ENCODE measurements around the gene SKIL. TPM values are rescaled to one million over a fixed set of nuclear protein-coding genes. Genes with fewer than 3 reads are reported as not detected.

The SKIL gene
- total and polyA plus RNA-seq, 7 donors, result 6.0 to 52.6 (median 24.8) TPM

DNA sequence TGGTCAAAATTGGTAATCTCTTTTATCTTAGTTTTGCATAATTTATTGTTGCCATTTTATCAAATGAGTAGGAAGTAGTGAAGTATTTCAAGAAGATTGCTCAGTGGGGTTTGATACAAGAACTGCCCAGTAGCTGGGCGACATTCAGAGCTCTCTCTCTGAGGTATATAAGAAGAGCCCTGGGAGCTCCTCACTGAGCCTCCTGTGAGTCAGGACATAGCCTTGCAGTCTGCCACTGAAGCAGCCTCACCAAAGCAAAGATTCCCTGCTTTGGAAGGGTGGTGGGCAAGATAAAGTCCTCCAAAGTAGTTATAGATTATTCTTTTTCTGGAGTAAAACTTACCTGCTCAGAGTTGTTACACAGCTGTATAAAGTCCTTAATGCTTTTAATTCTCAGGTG lies 26.1 kb downstream of the SKIL start:
- WGBS, 2 donors, result 91 to 96% methylated on average over 1 of the region's 1 CpG
- no peak overlapping the region for H3K4me3 ChIP-seq
- intact Hi-C loops (cut with DNase I), result no loop called here
- peaks cover 0 to 68% (median 23%) of the 10 kb centered on the region in 4 donors for H3K36me3 ChIP-seq
- TF ChIP-seq POLR2AphosphoS5 (IDR thresholded peaks at IDR 0.05) (no peak), POLR2A (IDR thresholded peaks at IDR 0.05) (no peak), EP300 (IDR thresholded peaks at IDR 0.05) (no peak)
- TF ChIP-seq, protein P1, sequence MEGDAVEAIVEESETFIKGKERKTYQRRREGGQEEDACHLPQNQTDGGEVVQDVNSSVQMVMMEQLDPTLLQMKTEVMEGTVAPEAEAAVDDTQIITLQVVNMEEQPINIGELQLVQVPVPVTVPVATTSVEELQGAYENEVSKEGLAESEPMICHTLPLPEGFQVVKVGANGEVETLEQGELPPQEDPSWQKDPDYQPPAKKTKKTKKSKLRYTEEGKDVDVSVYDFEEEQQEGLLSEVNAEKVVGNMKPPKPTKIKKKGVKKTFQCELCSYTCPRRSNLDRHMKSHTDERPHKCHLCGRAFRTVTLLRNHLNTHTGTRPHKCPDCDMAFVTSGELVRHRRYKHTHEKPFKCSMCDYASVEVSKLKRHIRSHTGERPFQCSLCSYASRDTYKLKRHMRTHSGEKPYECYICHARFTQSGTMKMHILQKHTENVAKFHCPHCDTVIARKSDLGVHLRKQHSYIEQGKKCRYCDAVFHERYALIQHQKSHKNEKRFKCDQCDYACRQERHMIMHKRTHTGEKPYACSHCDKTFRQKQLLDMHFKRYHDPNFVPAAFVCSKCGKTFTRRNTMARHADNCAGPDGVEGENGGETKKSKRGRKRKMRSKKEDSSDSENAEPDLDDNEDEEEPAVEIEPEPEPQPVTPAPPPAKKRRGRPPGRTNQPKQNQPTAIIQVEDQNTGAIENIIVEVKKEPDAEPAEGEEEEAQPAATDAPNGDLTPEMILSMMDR (IDR thresholded peaks at IDR 0.05), result no peak
- no peak overlapping the region for H3K27ac ChIP-seq
- H3K27me3 ChIP-seq, result no peaks in the 10 kb centered on the region
- no peaks in the 10 kb centered on the region for H3K4me1 ChIP-seq
- no peaks in the 10 kb centered on the region for H3K9me3 ChIP-seq
- no peak for DNase-seq

DNA sequence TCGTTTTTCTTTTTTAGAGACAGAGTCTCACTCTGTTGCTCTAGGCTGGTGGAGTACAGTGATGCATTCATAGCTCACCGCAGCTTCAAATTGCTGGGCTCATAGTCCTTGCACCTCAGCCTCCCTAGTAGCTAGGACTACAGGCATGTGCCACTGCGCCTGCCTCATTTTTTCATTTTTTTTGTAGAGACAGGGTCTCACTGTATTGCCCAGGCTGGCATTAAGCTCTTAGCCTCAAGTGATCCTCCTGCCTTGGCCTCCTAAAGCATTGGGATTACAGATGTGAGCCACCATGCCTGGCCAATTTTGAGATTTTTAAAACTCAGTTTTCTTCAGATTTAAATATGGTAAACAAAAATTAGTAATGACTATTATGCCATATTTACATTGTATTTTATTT lies 29.0 kb downstream of the SKIL start:
- H3K36me3 ChIP-seq, result peaks cover 4 to 83% (median 26%) of the 10 kb centered on the region in 4 donors

DNA sequence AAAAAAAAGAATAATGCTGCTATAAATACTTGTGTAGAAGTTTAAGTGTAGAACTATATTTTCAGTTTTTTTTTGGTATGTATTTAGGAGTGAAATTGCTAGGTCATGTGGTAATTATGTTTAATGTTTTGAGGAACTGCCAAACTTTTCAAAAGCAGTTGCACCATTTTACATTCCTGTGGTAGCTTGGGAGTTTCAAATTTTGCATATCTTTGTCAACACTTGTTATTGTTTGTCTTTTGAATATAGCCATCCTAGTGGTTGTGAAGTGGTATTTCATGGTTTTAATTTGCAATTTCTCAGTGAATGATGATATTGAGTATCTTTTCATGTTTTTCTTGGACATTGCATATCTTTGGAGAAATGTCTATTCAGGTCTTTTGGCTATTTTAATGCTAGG lies 30.4 kb downstream of the SKIL start:
- no peak overlapping the region for H3K27ac ChIP-seq
- peaks cover 4 to 80% (median 25%) of the 10 kb centered on the region in 4 donors for H3K36me3 ChIP-seq

More for the DNA sequence above, 29.0 kb downstream of the SKIL start:
- H3K9me3 ChIP-seq, result no peaks in the 10 kb centered on the region
- intact Hi-C loops (cut with DNase I), result no loop called here
- H3K4me3 ChIP-seq, result no peak overlapping the region
- H3K4me1 ChIP-seq, result no peaks in the 10 kb centered on the region
- no peak for DNase-seq
- no peaks in the 10 kb centered on the region for H3K27me3 ChIP-seq
- TF ChIP-seq POLR2A (IDR thresholded peaks at IDR 0.05), result no peak
- no peak for TF ChIP-seq POLR2AphosphoS5 (IDR thresholded peaks at IDR 0.05)
- no peak for TF ChIP-seq EP300 (IDR thresholded peaks at IDR 0.05)
- TF ChIP-seq, protein P1 (IDR thresholded peaks at IDR 0.05), result no peak
- no peak overlapping the region for H3K27ac ChIP-seq
- WGBS, 2 donors, result 96 to 97% methylated on average over 3 of the region's 3 CpGs

DNA sequence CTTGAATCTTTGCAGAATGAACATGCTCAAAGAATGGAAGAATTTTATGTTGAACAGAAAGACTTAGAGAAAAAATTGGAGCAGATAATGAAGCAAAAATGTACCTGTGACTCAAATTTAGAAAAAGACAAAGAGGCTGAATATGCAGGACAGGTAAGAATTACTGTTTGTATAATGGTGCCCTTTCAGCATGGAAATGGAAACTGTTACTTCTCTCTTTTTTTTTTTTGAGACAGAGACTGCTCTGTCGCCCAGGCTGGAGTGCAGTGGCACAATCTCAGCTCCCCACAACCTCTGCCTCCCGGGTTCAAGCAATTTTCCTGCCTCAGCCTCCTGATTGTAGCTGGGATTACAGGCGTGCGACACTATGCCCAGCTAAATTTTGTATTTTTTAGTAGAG lies 33.6 kb downstream of the SKIL start:
- intact Hi-C loops (cut with DNase I), result no loop called here
- H3K9me3 ChIP-seq, result no peaks in the 10 kb centered on the region
- TF ChIP-seq POLR2A (IDR thresholded peaks at IDR 0.05), result no peak
- TF ChIP-seq, protein P1 (IDR thresholded peaks at IDR 0.05), result no peak
- no peak overlapping the region for H3K4me3 ChIP-seq
- no peak overlapping the region for H3K27ac ChIP-seq
- H3K36me3 ChIP-seq, result peaks cover 4 to 53% (median 19%) of the 10 kb centered on the region in 4 donors
- no peaks in the 10 kb centered on the region for H3K27me3 ChIP-seq
- 90 to 93% methylated on average over 4 of the region's 4 CpGs for WGBS, 2 donors
- H3K4me1 ChIP-seq, result no peaks in the 10 kb centered on the region
- no peak for DNase-seq

More for the DNA sequence above, 30.4 kb downstream of the SKIL start:
- H3K4me3 ChIP-seq, result no peak overlapping the region
- TF ChIP-seq POLR2A (IDR thresholded peaks at IDR 0.05) (no peak), EP300 (IDR thresholded peaks at IDR 0.05) (no peak), POLR2AphosphoS5 (IDR thresholded peaks at IDR 0.05) (no peak)
- TF ChIP-seq, protein P1 (IDR thresholded peaks at IDR 0.05), result no peak
- intact Hi-C loops (cut with DNase I), result no loop called here
- H3K9me3 ChIP-seq, result no peaks in the 10 kb centered on the region
- H3K4me1 ChIP-seq, result no peaks in the 10 kb centered on the region
- no peak for DNase-seq
- no peaks in the 10 kb centered on the region for H3K27me3 ChIP-seq

DNA sequence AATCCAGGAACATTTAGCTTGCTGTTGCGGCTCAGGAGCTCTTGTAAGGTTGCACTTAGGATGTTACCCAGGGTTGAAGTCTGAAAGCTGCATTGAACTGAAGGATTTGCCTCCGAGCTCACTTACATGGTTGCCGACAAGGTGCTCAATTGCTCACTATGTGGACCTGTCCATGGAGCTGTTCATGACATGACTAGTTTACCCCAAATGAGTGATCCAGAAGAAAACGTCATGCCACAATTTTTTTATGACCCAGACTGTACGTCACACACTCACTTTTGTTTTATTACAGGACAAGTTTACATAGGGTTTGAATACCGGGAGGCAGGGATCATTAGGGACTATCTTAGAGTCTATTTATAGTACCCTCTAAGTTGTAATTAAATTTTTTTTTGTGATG lies 40.2 kb downstream of the SKIL start:
- Histone ChIP-seq H3K9me3 (no peaks in the 10 kb centered on the region), H3K27me3 (no peaks in the 10 kb centered on the region), H3K36me3 (peaks cover 0 to 9% (median 0%) of the 10 kb centered on the region in 4 donors), H3K4me1 (no peaks in the 10 kb centered on the region), H3K4me3 (no peak overlapping the region), H3K27ac (no peak overlapping the region)
- TF ChIP-seq POLR2A (IDR thresholded peaks at IDR 0.05) (no peak), EP300 (IDR thresholded peaks at IDR 0.05) (no peak), POLR2AphosphoS5 (IDR thresholded peaks at IDR 0.05) (no peak)
- TF ChIP-seq, protein P1 (IDR thresholded peaks at IDR 0.05), result no peak
- intact Hi-C loops (cut with DNase I), result no loop called here
- WGBS, 2 donors, result 59 to 78% methylated on average over 6 of the region's 6 CpGs
- DNase-seq, result no peak

Measured in sigmoid colon (tissue), 7 donors.